ENCODE data around the gene MOCOS. TPM values are rescaled to one million over a fixed set of nuclear protein-coding genes. Genes with fewer than 3 reads are reported as not detected.

The MOCOS gene
- total RNA-seq, 1 donor from 2014 or later = 1.3 TPM

- no peak for TF ChIP-seq CTCF (IDR thresholded peaks at IDR 0.05; ENCODE audit: partially characterized antibody, unreplicated experiment)
- DNase-seq = no peak
- Mint-ChIP-seq H3K27ac (ENCODE audit: unreplicated experiment) (no peak overlapping the region), H3K36me3 (ENCODE audit: unreplicated experiment) (peaks cover 21% of the 10 kb centered on the region), H3K4me1 (ENCODE audit: low read depth, unreplicated experiment) (peaks cover 6% of the 10 kb centered on the region), H3K4me3 (ENCODE audit: unreplicated experiment) (no peak overlapping the region), H3K27me3 (ENCODE audit: unreplicated experiment) (no peaks in the 10 kb centered on the region), H3K9me3 (ENCODE audit: unreplicated experiment) (peaks cover 14% of the 10 kb centered on the region)
These were observed 127.5 kb downstream of the MOCOS start for GRCh38 chr18:36314754-36315153.

GRCh38 chr18:36315736-36316135 lies 128.4 kb downstream of the MOCOS start:
- H3K36me3 Mint-ChIP-seq (ENCODE audit: unreplicated experiment) = peaks cover 21% of the 10 kb centered on the region
- H3K9me3 Mint-ChIP-seq (ENCODE audit: unreplicated experiment) = peaks cover 14% of the 10 kb centered on the region
- H3K27me3 Mint-ChIP-seq (ENCODE audit: unreplicated experiment) = no peaks in the 10 kb centered on the region
- no peak for DNase-seq
- H3K4me1 Mint-ChIP-seq (ENCODE audit: low read depth, unreplicated experiment) = peaks cover 2% of the 10 kb centered on the region
- no peak for TF ChIP-seq CTCF (IDR thresholded peaks at IDR 0.05; ENCODE audit: partially characterized antibody, unreplicated experiment)
- H3K27ac Mint-ChIP-seq (ENCODE audit: unreplicated experiment) = no peak overlapping the region
- no peak overlapping the region for H3K4me3 Mint-ChIP-seq (ENCODE audit: unreplicated experiment)

GRCh38 chr18:36316246-36316645 lies 128.9 kb downstream of the MOCOS start:
- TF ChIP-seq CTCF (IDR thresholded peaks at IDR 0.05; ENCODE audit: partially characterized antibody, unreplicated experiment) = no peak
- DNase-seq = no peak
- peaks cover 21% of the 10 kb centered on the region for H3K36me3 Mint-ChIP-seq (ENCODE audit: unreplicated experiment)

More at GRCh38 chr18:36316246-36316645, 128.9 kb downstream of the MOCOS start:
- Mint-ChIP-seq H3K4me3 (ENCODE audit: unreplicated experiment) (no peak overlapping the region), H3K9me3 (ENCODE audit: unreplicated experiment) (peaks cover 16% of the 10 kb centered on the region), H3K27me3 (ENCODE audit: unreplicated experiment) (no peaks in the 10 kb centered on the region), H3K4me1 (ENCODE audit: low read depth, unreplicated experiment) (no peaks in the 10 kb centered on the region), H3K27ac (ENCODE audit: unreplicated experiment) (no peak overlapping the region)

Other genes starting within 250 kb of the MOCOS start
- gene RPRD1A, start 119.9 kb upstream of the MOCOS start, total RNA-seq (ENCODE audit: unreplicated experiment) = 68.8 TPM
- gene SLC39A6, start 58.2 kb upstream of the MOCOS start, total RNA-seq (ENCODE audit: unreplicated experiment) = 113 TPM
- 96.2 TPM for gene ELP2, start 57.6 kb upstream of the MOCOS start, total RNA-seq (ENCODE audit: unreplicated experiment)
- 21.2 TPM for gene FHOD3, start 110.2 kb downstream of the MOCOS start, total RNA-seq (ENCODE audit: unreplicated experiment)